H9 (cell line): ENCODE data around the gene DUSP16. TPM values are rescaled to one million over a fixed set of nuclear protein-coding genes. Genes with fewer than 3 reads are reported as not detected.

ENCODE experiments used
- DNase-seq: peaks from one replicate; pipeline ENCODE4 v3.0.0-alpha.2; 2017
- H2AFZ ChIP-seq: one replicate; pipeline ENCODE4 v1.6.1; 2013; ENCODE audit warnings: mild to moderate bottlenecking, low read length, control low read depth, moderate library complexity
- H2AK5ac ChIP-seq: 2 replicates; pipeline ENCODE4 v1.6.1; 2013; ENCODE audit warnings: low read length, control low read depth, mixed read lengths; ENCODE audit not compliant: insufficient read length
- H2BK120ac ChIP-seq: one replicate; pipeline ENCODE4 v1.6.1; 2013; ENCODE audit warnings: low read depth, mild to moderate bottlenecking, low read length, control low read depth, inconsistent platforms; ENCODE audit not compliant: poor library complexity, severe bottlenecking
- H2BK12ac ChIP-seq: 2 replicates; pipeline ENCODE4 v1.6.1; 2013; ENCODE audit warnings: low read length, control low read depth, mixed read lengths, low read depth; ENCODE audit not compliant: insufficient read length
- H2BK15ac ChIP-seq: 2 replicates; pipeline ENCODE4 v1.6.1; 2013; ENCODE audit warnings: low read depth, low read length, control low read depth
- H2BK20ac ChIP-seq: one replicate; pipeline ENCODE4 v1.6.1; 2013; ENCODE audit warnings: low read depth, mild to moderate bottlenecking, low read length, control low read depth, inconsistent platforms; ENCODE audit not compliant: poor library complexity, severe bottlenecking
- H2BK5ac ChIP-seq: 2 replicates; pipeline ENCODE4 v1.6.1; 2013; ENCODE audit warnings: low read length, control low read depth, mixed read lengths; ENCODE audit not compliant: insufficient read length
- H3K14ac ChIP-seq: 2 replicates; pipeline ENCODE4 v1.6.1; 2013; ENCODE audit warnings: low read length, control low read depth; ENCODE audit not compliant: insufficient read depth
- H3K18ac ChIP-seq: 2 replicates; pipeline ENCODE4 v1.6.1; 2013; ENCODE audit warnings: low read depth, mild to moderate bottlenecking, mixed read lengths, low read length, control low read depth; ENCODE audit not compliant: insufficient read length
- H3K23ac ChIP-seq: 2 replicates; pipeline ENCODE4 v1.6.1; 2013; ENCODE audit warnings: low read length, control low read depth, mixed read lengths, low read depth; ENCODE audit not compliant: insufficient read length
- H3K23me2 ChIP-seq: 2 replicates; pipeline ENCODE4 v1.6.1; 2013; ENCODE audit warnings: low read depth, mild to moderate bottlenecking, mixed read lengths, low read length, control low read depth; ENCODE audit not compliant: insufficient read length, poor library complexity, severe bottlenecking
- H3K27ac ChIP-seq: 2 replicates; pipeline ENCODE4 v1.5.1; 2013; ENCODE audit warnings: low read length, control low read depth, mixed read lengths, low read depth; ENCODE audit not compliant: insufficient read length
- H3K27me3 ChIP-seq: 2 replicates; pipeline ENCODE4 v1.6.1; 2013; ENCODE audit warnings: low read length, control low read depth, inconsistent platforms; ENCODE audit not compliant: insufficient read depth
- H3K4ac ChIP-seq: 2 replicates; pipeline ENCODE4 v1.6.1; 2013; ENCODE audit warnings: low read depth, mild to moderate bottlenecking, control low read depth, inconsistent platforms, low read length, moderate library complexity
- H3K4me1 ChIP-seq: 2 replicates; pipeline ENCODE4 v1.6.1; 2013; ENCODE audit warnings: low read length, control low read depth, inconsistent platforms; ENCODE audit not compliant: insufficient read depth
- H3K4me2 ChIP-seq: 2 replicates; pipeline ENCODE4 v1.6.1; 2013; ENCODE audit warnings: low read length, control low read depth, mixed read lengths; ENCODE audit not compliant: insufficient read length, insufficient read depth
- H3K56ac ChIP-seq: 2 replicates; pipeline ENCODE4 v1.6.1; 2013; ENCODE audit warnings: low read depth, mild to moderate bottlenecking, mixed read lengths, low read length, control low read depth; ENCODE audit not compliant: insufficient read length
- H3K79me1 ChIP-seq: 2 replicates; pipeline ENCODE4 v1.6.1; 2013; ENCODE audit warnings: low read depth, mild to moderate bottlenecking, moderate library complexity, low read length, control low read depth, inconsistent platforms; ENCODE audit not compliant: insufficient read depth, poor library complexity, severe bottlenecking
- H3K79me2 ChIP-seq: 2 replicates; pipeline ENCODE4 v1.6.1; 2013; ENCODE audit warnings: low read length, control low read depth, inconsistent platforms; ENCODE audit not compliant: insufficient read depth
- H3K9ac ChIP-seq: 2 replicates; pipeline ENCODE4 v1.6.1; 2013; ENCODE audit warnings: low read length, control low read depth, mixed read lengths; ENCODE audit not compliant: insufficient read length; ENCODE audit errors: extremely low read depth
- H3K9me3 ChIP-seq: one replicate; pipeline ENCODE4 v1.6.1; 2013; ENCODE audit warnings: low read depth, low read length, inconsistent platforms; ENCODE audit not compliant: control insufficient read depth
- H3T11ph ChIP-seq: one replicate; pipeline ENCODE4 v1.6.1; 2013; ENCODE audit warnings: mild to moderate bottlenecking, low read length, control low read depth, inconsistent platforms
- H4K20me1 ChIP-seq: one replicate; pipeline ENCODE4 v1.6.1; 2013; ENCODE audit not compliant: control insufficient read depth, insufficient read length, insufficient read depth
- H4K5ac ChIP-seq: 2 replicates; pipeline ENCODE4 v1.6.1; 2013; ENCODE audit warnings: low read depth, mild to moderate bottlenecking, mixed read lengths, low read length, control low read depth; ENCODE audit not compliant: insufficient read length
- H4K8ac ChIP-seq: replicated peaks from 2 replicates; pipeline ENCODE4 v1.6.1; 2013; ENCODE audit warnings: low read length, control low read depth, mixed read lengths, low read depth; ENCODE audit not compliant: insufficient read length
- H4K91ac ChIP-seq: 2 replicates; pipeline ENCODE4 v1.6.1; 2013; ENCODE audit warnings: low read depth, mild to moderate bottlenecking, moderate library complexity, mixed read lengths, low read length, control low read depth; ENCODE audit not compliant: insufficient read length
- H3K27ac Mint-ChIP-seq, 3 experiments: 2 replicates in 2 of 3; 3 replicates in 1 of 3; pipeline ENCODE4 v1.8.0; 2020 to 2021; ENCODE audit warnings: mixed read lengths in 3 of 3, mild to moderate bottlenecking in 1 of 3, moderate library complexity in 1 of 3
- H3K27me3 Mint-ChIP-seq: 2 replicates; pipeline ENCODE4 v1.8.0; 2021; ENCODE audit warnings: low read depth, mild to moderate bottlenecking, moderate library complexity, mixed read lengths
- H3K36me3 Mint-ChIP-seq, 3 experiments: 2 replicates in 2 of 3; 3 replicates in 1 of 3; pipeline ENCODE4 v1.8.0; 2020 to 2021; ENCODE audit warnings: low read depth in 3 of 3, mixed read lengths in 3 of 3; ENCODE audit not compliant: insufficient read depth in 1 of 3
- H3K4me1 Mint-ChIP-seq, 2 experiments: 2 replicates each; pipeline ENCODE4 v1.8.0; 2020; ENCODE audit warnings: mixed read lengths in 2 of 2
- H3K4me3 Mint-ChIP-seq, 2 experiments: 2 replicates in 1 of 2; 3 replicates in 1 of 2; pipeline ENCODE4 v1.8.0; 2020 to 2021; ENCODE audit warnings: mild to moderate bottlenecking in 2 of 2, mixed read lengths in 2 of 2, moderate library complexity in 1 of 2
- H3K9me3 Mint-ChIP-seq, 2 experiments: 2 replicates in 1 of 2; 3 replicates in 1 of 2; pipeline ENCODE4 v1.8.0; 2020; ENCODE audit warnings: mild to moderate bottlenecking in 2 of 2, mixed read lengths in 2 of 2, moderate library complexity in 1 of 2
- WGBS: extraction: QIAGEN DNeasy Blood & Tissue Kit; methylation state at CpG from one replicate; pipeline ENCODE4 v1.1.7; 2013; ENCODE audit warnings: missing lambda C conversion rate, low lambda C conversion rate, mixed read lengths; ENCODE audit not compliant: insufficient read length; ENCODE audit errors: extremely low coverage; 5-methylcytosine and 5-hydroxymethylcytosine counted together
- total RNA-seq: library from RNA; stranded (reverse); gene quantifications from 2 replicates; pipeline ENCODE4 v1.2.1, GENCODE V29; 2021
- TF ChIP-seq, protein P1 (sequence below): fragments of 200-600 bp; sonication (generic); conservative IDR thresholded peaks from 3 replicates; pipeline ENCODE4 v1.8.0; 2021; ENCODE audit warnings: antibody characterized with exemption, mild to moderate bottlenecking

The DUSP16 gene
- total RNA-seq, 1 experiment from 2014 or later, result 64.0 TPM

DNA sequence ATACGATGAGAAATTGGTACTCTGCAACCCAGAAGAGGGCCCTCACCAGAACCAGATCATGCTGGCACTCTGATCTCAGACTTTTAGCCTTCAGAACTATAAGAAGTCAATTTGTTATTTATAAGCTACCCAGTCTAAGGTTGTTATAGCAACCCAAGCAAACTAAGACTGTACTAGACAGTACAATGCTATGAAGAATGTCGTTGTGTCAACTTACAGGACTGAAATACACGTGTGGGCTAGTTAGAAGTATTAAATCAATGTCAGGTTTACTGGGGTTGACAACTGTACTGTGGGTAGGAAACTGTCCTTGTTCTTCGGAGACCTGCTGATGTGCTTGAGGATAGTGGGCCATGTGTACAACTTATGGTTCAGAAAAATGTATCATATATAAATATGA, 19.7 kb downstream of the DUSP16 start:
- no peaks in the 10 kb centered on the region for H3K9me3 Mint-ChIP-seq
- H4K20me1 ChIP-seq, result no peaks in the 10 kb centered on the region
- H3K14ac ChIP-seq, result no peak overlapping the region
- no CpG with 5 or more reads among the region's 4 CpGs for WGBS
- no peak overlapping the region for H4K91ac ChIP-seq
- H3K23ac ChIP-seq, result no peak overlapping the region
- no peak overlapping the region for H3K4me3 Mint-ChIP-seq
- no peak overlapping the region for H3K4me2 ChIP-seq
- H4K5ac ChIP-seq, result no peak overlapping the region
- no peak overlapping the region for H3T11ph ChIP-seq
- no peaks in the 10 kb centered on the region for H3K9me3 ChIP-seq
- no peak overlapping the region for H2AK5ac ChIP-seq
- no peaks in the 10 kb centered on the region for H3K23me2 ChIP-seq
- H3K36me3 Mint-ChIP-seq, result peaks cover 0 to 28% (median 9%) of the 10 kb centered on the region in 3 experiments; a peak in 6 of 7 replicates
- H2BK20ac ChIP-seq, result no peak overlapping the region
- H3K79me2 ChIP-seq, result peaks cover 2% of the 10 kb centered on the region; the same call in 1 of the 2 replicates
- H2AFZ ChIP-seq, result no peak overlapping the region
- no peak overlapping the region for H4K8ac ChIP-seq
- peaks cover 17 to 24% of the 10 kb centered on the region in 2 experiments for H3K4me1 Mint-ChIP-seq
- H2BK120ac ChIP-seq, result no peak overlapping the region
- TF ChIP-seq, protein P1, sequence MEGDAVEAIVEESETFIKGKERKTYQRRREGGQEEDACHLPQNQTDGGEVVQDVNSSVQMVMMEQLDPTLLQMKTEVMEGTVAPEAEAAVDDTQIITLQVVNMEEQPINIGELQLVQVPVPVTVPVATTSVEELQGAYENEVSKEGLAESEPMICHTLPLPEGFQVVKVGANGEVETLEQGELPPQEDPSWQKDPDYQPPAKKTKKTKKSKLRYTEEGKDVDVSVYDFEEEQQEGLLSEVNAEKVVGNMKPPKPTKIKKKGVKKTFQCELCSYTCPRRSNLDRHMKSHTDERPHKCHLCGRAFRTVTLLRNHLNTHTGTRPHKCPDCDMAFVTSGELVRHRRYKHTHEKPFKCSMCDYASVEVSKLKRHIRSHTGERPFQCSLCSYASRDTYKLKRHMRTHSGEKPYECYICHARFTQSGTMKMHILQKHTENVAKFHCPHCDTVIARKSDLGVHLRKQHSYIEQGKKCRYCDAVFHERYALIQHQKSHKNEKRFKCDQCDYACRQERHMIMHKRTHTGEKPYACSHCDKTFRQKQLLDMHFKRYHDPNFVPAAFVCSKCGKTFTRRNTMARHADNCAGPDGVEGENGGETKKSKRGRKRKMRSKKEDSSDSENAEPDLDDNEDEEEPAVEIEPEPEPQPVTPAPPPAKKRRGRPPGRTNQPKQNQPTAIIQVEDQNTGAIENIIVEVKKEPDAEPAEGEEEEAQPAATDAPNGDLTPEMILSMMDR, result no peak
- H2BK12ac ChIP-seq, result no peak overlapping the region
- H3K27ac Mint-ChIP-seq, result peak overlapping the region in 1 of 3 experiments; percentile 18; a peak in 1 of 7 replicates
- H3K4me1 ChIP-seq, result no peaks in the 10 kb centered on the region; the same call in 1 of the 2 replicates
- no peak for DNase-seq
- no peaks in the 10 kb centered on the region for H3K79me1 ChIP-seq
- no peak overlapping the region for H3K9ac ChIP-seq
- no peaks in the 10 kb centered on the region; the same call in 1 of the 2 replicates for H3K27me3 ChIP-seq
- no peak overlapping the region for H2BK5ac ChIP-seq
- no peak overlapping the region for H3K56ac ChIP-seq
- H2BK15ac ChIP-seq, result no peak overlapping the region
- no peak overlapping the region for H3K4ac ChIP-seq
- no peak overlapping the region for H3K18ac ChIP-seq
- H3K27me3 Mint-ChIP-seq, result no peaks in the 10 kb centered on the region
- H3K27ac ChIP-seq, result no peak overlapping the region
